Measurements from ENCODE around the gene ATP1B3.
A peak's percentile ranks its signal among the peaks of the same experiment; 100 is the strongest.
"Not testable (repeated sequence)": the region's sequence is repeated elsewhere in the genome, so short reads cannot be mapped to it uniquely, and the experiment has no call there.

The ATP1B3 gene

DNA sequence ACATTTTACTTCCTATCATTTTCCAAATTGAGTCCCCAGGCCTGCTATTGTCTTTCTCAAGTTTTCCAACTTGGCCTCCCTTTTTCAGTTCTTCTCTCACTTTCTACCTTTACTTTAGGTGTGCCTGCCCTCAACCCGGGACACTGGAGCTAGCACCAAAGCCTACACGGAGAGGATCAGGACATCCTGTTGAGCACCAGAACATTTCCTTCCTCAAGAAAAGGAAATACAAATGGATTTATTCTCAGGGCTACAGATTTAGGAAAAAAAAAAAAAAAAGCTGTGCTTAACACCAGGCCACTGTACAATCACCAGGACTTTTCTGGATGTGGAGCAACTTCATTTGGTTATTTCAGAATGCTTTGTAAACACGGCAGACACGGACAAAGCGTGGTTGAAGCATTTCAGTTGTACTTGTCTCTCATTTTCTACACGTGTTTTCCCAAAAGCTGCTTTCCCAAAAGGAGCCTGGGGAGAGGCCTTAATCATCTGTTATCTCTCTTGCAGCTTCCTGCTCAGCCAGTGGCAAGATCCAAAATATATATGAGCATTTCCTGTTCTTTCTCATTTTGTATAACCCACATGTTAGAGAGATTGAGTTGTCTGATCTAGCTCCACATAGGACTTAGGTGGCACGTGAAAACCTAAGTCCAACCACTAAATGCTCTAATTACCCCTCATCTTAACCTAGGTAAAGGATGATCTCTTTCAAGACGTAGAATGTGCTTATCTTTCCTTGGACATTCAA lies 15.5 kb upstream of the ATP1B3 start:
- no peak for DNase-seq

DNA sequence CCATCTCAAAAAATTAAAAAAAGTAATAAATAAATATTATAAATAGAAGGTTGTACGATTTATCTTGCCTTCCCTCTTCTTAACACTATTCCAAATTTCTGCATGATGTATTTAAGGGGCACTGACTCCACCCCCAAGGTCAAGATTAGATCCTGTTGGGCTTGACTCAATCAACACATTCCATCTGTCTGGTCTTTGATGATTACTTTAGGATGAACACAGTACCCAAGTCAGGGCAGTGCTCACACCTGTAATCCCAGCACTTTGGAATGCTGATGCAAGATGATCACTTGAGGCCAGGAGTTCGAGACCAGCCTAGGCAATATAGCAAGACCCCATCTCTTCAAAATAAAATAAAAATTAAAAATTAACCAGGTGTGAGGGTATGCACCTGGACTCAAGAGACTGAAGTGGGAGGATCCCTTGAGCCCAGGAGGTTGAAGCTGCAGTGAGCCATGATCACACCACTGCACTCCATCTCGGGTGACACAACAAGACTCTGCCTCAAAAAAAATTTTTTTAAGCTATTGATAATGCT lies 14.1 kb upstream of the ATP1B3 start:
- no peak for DNase-seq

- no peak for DNase-seq
These were observed 13.0 kb upstream of the ATP1B3 start for GRCh38 chr3:141863491-141863890.

- DNase-seq = no peak
These were observed 12.0 kb upstream of the ATP1B3 start for GRCh38 chr3:141864281-141864970.

- no peak for DNase-seq
These were observed 11.3 kb upstream of the ATP1B3 start for GRCh38 chr3:141865101-141865500.

DNA sequence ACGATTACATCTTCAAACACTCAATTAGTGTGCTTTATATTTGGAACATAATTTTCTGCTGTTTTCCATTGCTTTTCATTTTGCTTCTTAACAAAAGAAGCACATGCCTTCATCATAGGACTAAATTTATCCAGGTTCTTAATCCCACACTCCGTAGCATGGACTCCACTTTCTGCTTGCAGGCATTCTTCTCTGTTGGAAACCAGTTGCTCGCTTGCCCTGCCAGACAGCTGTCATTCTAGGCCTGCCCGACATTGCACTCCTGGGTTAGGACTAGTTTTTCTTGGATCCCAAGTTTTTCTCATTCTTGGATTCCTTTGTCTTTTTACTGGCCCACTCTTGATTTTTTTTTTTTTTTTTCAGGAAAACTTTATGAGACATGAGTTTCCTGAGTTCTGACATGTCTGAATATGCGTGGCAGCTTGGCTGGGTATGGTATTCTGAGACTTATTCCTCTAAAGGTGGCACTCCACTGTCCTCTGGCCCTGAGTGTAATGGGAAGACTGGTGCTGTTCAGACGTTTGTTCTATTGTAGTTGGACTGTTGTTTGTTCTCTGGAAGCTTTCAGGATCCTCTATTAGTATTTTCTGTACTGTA lies 6.3 kb upstream of the ATP1B3 start:
- DNase-seq = no peak

DNA sequence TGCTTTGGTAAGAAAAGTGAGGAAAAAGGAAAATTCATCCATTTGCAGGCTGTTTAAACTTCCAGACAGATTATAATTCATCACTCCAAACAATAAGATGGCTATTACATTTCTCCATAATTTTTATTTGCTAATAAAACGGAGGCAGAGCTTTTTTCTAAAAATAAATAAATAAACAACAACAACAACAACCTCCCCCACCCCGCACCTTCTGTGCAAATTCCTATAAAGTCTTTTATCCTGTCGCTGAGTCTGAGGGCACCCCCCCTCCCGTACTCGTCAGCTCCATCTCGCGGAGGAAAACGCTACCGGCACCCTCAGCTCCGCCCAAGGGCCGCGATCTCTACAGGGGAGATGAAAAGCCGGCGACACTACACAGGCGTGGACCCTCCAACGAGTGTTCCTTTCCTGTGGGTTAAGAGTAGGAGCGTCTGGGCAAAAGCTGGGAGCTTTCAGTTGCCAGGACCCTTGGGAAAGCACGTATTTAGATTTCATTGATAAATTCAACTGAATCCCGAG lies 1.0 kb upstream of the ATP1B3 start:
- DNase-seq = peak; percentile 77

- DNase-seq = no peak
These were observed 506 bp upstream of the ATP1B3 start for GRCh38 chr3:141875893-141876380.

GRCh38 chr3:141876891-141877621 lies 613 bp downstream of the ATP1B3 start:
- peak; percentile 65 for DNase-seq

GRCh38 chr3:141877911-141878310 lies 1.5 kb downstream of the ATP1B3 start:
- no peak for DNase-seq

DNA sequence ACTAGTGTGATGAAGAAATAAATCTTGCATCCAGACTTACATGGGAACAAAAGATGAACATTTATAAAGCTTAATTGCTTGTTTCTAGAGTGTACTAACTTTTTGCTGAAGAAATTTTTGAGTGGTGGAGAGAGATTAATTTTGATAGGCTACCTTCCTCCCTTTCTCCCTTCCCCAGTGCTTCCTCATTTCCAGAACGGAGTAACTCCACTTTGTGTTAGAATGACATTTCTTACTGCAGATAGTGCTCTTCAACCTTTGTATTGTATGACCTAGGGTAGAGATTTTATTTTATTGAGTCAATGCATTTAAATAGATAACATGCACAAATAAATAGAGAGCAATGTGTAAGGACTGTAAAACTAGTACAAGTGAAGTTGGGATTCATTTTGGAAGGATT lies 1.9 kb downstream of the ATP1B3 start:
- DNase-seq = no peak

GRCh38 chr3:141878817-141879216 lies 2.4 kb downstream of the ATP1B3 start:
- DNase-seq = no peak

DNA sequence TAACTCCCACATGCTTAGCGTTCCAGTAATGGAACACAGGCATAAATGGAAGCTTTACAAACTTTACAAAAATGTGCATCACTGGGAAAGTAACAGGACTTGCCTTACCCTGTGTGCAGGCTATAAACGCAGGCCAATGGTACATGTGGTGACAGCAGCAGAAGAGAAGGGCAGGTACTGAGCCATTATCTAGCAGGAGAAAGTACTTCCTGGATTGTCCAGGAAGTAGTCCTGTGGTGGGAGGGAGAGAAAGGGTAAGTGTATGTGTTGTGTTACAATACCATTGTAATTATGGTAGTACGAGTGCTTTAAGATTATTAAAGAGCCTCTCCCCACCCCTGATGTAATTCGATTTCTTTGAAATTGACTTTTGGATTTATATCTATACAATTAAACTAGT lies 5.3 kb downstream of the ATP1B3 start:
- no peak for DNase-seq

DNA sequence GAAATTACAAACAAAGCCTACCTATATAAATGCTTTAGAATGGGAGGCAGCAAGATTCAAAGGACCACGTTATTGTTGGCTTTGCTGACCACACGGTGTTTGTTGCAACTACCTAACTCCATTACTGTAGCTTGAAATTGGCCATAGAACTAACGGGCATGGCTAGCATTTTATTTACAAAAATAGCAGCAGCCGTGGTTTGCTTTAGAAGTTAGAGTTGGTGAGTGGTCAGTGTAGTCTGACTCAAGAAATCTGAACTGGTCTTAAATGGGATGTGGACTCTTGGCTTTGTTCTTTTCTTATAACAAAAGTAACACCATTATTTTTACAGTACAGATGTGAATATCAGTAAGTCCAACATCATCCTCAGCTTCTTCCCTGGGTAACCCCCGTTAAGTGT lies 10.6 kb downstream of the ATP1B3 start:
- DNase-seq = no peak

- DNase-seq = not testable (repeated sequence)
These were observed 12.1 kb downstream of the ATP1B3 start for GRCh38 chr3:141888548-141888947.

DNA sequence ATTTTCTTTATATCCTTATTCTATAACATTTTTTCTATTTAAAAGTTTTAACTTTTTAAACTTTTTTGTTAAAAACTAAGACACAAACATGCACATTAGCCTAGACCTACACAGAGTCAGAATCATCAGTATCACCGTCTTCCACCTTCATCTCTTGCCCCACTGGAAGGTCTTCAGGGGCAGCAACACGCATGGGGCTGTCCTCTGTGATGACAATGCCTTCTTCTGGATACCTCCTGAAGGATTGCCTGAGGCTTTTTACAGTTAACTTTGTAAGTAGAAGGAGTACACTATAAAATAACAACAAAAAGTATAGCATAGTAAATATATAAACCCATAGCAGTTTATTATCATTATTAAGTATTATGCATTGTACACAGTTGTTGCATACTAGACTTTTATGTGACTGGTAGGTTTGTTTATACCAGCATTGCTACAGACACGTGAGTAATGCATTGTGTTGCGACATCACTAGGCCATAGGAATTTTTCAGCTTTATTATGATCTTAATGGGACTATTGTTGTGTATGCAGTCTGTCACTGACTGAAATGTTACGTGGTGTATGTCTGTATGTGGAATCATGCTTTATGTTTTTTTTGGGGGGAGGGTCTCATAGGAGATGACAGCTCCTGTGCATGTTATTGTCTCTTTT lies 18.2 kb downstream of the ATP1B3 start:
- no peak for DNase-seq

- DNase-seq = no peak
These were observed 19.3 kb downstream of the ATP1B3 start for GRCh38 chr3:141895731-141896130.

DNA sequence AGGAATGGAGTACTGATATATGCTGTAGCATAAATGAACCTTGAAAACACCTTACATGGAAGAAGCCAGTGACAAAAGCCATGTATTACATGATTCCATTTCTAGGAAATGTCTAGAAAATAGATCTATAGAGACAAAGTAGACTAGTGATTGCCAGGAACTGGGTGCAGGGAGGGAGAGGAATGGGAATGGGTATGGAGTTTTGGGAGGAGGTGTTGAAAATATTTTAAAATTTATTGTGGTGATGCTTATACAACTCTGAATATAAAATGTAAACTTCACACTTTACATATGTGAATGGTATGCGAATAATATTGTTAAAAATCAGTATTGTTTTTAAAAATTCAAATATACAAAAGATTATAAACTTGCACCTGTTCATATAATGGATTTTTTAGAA lies 22.5 kb downstream of the ATP1B3 start:
- no peak for DNase-seq

- no peak for DNase-seq
These were observed 23.9 kb downstream of the ATP1B3 start for GRCh38 chr3:141900343-141900742.

DNA sequence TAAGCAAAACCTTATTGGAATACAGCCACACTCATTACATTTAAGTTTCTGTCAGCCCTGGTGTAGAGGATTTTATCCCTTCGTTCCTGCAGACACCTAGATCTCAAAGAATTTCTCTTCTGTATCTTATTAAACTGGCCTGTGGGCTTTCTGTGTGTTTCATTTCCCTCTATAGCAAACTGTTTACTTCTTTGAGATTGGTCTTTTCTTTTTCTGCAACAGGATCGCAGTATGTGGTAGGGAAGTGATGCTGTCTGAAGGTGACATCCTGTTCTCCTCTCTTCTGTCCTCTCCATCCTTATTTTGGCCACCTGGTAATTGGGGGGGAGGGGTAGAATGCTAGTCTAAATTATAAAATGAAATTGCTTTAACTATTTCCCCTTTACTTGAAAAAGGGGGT lies 25.5 kb downstream of the ATP1B3 start:
- no peak for DNase-seq

DNA sequence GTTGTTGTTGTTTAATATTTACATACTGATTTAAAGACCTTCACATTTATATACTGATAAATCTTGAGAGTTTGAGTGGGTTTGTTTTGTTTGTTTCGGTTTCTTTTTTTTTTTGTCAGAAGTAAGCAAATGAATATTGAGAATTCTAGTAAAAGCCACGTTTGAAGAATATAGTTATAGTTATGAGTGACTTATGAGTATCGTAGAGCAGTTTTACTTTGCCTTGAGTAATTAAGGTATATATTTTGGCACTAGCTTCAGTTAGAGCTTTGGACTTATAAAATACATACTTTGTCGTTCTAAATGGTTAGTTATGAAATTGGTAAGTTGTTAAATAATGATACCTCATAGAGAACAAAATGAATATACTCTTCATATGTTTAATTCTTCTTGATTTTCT lies 27.8 kb downstream of the ATP1B3 start:
- DNase-seq = no peak

DNA sequence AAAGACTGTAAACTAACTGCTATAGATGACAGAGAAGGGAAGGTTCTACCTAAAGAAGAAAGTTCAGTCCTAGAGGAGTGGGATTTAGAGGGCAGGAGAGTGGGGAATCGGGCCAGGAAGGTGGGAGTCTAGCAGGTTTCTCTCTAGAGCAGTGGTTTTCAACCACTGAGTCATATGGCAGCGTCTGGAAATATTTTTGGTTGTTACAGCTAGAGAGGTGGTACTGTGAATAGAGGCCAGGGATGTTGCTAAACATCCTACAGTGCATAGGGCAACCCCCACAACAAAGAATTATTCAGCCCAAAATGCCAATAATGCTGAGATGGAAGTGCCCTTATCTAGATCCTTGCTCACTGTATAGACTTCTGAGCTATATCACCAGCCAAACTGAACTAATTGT lies 28.7 kb downstream of the ATP1B3 start:
- DNase-seq = no peak

Data from stimulated activated CD4-positive, alpha-beta T cell treated with anti-CD3 and anti-CD28 coated beads, Interleukin-12 subunit alpha, Interleukin-12 subunit beta, amount 100 ng/mL, for 4 hours (primary cell).